Heart right ventricle (tissue), 16 donors: ENCODE measurements around the gene PHLDB2. TPM values are rescaled to one million over a fixed set of nuclear protein-coding genes. Genes with fewer than 3 reads are reported as not detected.

Experiments
- ATAC-seq, 8 donors: fragments of 200-7000 bp; cut with Tn5 transposase; one replicate each; pipeline ENCODE4 v1.9.1; 2020; ENCODE audit warnings: mild to moderate bottlenecking in 8 of 8, moderate library complexity in 8 of 8, moderate number of reproducible peaks in 1 of 8
- DNase-seq, 2 donors: peaks; one replicate each; pipeline ENCODE4 v3.0.0-alpha.2; 2020
- H3K27ac ChIP-seq, 10 donors: fragments of 200-600 bp; sonication (generic) in 2 of 10; one replicate each; pipeline versions ENCODE4 v1.5.0 to v1.8.0; 2020 to 2022; ENCODE audit warnings: mild to moderate bottlenecking in 3 of 10
- H3K27me3 ChIP-seq, 7 donors: fragments of 200-600 bp; one replicate each; pipeline ENCODE4 v1.8.0; 2021 to 2022; ENCODE audit warnings: mild to moderate bottlenecking in 2 of 7
- H3K36me3 ChIP-seq, 9 donors: fragments of 200-600 bp; sonication (generic) in 1 of 9; one replicate each; pipeline versions ENCODE4 v1.5.0 to v1.8.0; 2020 to 2022; ENCODE audit warnings: mild to moderate bottlenecking in 2 of 9
- H3K4me1 ChIP-seq, 9 donors: fragments of 200-600 bp; sonication (generic) in 1 of 9; one replicate each; pipeline versions ENCODE4 v1.5.0 to v1.8.0; 2020 to 2022; ENCODE audit warnings: mild to moderate bottlenecking in 4 of 9
- H3K4me3 ChIP-seq, 10 donors: fragments of 200-600 bp; sonication (generic) in 2 of 10; one replicate each; pipeline versions ENCODE4 v1.5.0 to v1.8.0; 2020 to 2022; ENCODE audit warnings: mild to moderate bottlenecking in 7 of 10, moderate library complexity in 2 of 10
- H3K9me3 ChIP-seq, 11 donors: fragments of 200-600 bp in 10 of 11; sonication (generic) in 2 of 11; one replicate each; pipeline versions ENCODE4 v1.5.0 to v1.8.0; 2013 to 2022; ENCODE audit warnings: mild to moderate bottlenecking in 2 of 11, control low read depth in 1 of 11, moderate library complexity in 1 of 11
- CTCF ChIP-seq, 9 donors: fragments of 200-600 bp; sonication (generic) in 2 of 9; IDR thresholded peaks; one replicate each; pipeline versions ENCODE4 v1.5.0 to v1.8.0; 2021 to 2022; ENCODE audit warnings: antibody characterized with exemption in 9 of 9, mild to moderate bottlenecking in 5 of 9, moderate library complexity in 1 of 9
- WGBS, 2 donors: extraction: QIAGEN DNeasy Blood & Tissue Kit; methylation state at CpG; one replicate each; pipeline ENCODE4 v1.1.7; 2013; ENCODE audit warnings: inconsistent platforms in 1 of 2; 5-methylcytosine and 5-hydroxymethylcytosine counted together
- intact Hi-C, 10 donors: fragments of 100-400 bp; cut with DNase I; formaldehyde crosslinking; loops; one replicate each; pipeline versions ENCODE4 v1.11.1 to v1.14.2; 2022
- polyA plus RNA-seq, 2 donors: library from polyadenylated mRNA; stranded (reverse); fragments of 200-250 nt; gene quantifications; one replicate each; pipeline ENCODE4 v1.2.3, GENCODE V29; 2013
- total RNA-seq, 10 donors: library from RNA; stranded (reverse); fragmentation: NEBNext Ultra II Directional in 3 of 10; extraction: Animal tissue kit (Norgen Biotek cat#: 25700) in 3 of 10; gene quantifications; one replicate each; pipeline versions ENCODE4 v1.2.1 to v1.2.4, GENCODE V29; 2021 to 2023
- donor health status: Arrhythmogenic right ventricular cardiomyopathy.
- donor health status: ischemic (EF 13 %, LVEDD 7.1; RV severe dilation, severe dysfunction).
- donor health status: healthy with polysubstance abuse.
- donor health status: DM: no; HTN: yes; CAD: no.
- donor health status: DM: no; HTN: no; CAD: no.
- donor health status: ischemic (EF 25% LVEDD 6.9; RV normal size, moderate dysfunction).
- donor health status: ischemic (EF 25% LVEDD 5.7; RV mildly dilated, moderate dysfunction).
- donor health status: healthy.
- donor health status: DM: yes; HTN: yes; CAD: no.
- donor health status: Ischemic cardiomyopathy.
- donor health status: ischemic (EF 35%, LVEDD 5.7; RV mildly dilated, moderate dysfunction).
- donor health status: nonischemic (EF 11% LVEDD 7.7; RV severe dilation, severe dysfunction).
- donor health status: DM: yes; HTN: yes; CAD: no.
- donor health status: PGD.
- donor health status: ischemic (EF 29% LVEDD 5.4; RV normal size, mild dysfunction).
- donor health status: nonischemic (EF 23%, LVEDD 6.1; RV moderate dilation, normal function).

The PHLDB2 gene
- total and polyA plus RNA-seq, 12 donors: 33.4 to 293 (median 174) TPM

GRCh38 chr3:111929484-111929883, 70.4 kb downstream of the PHLDB2 start:
- ATAC-seq: no peak
- Histone ChIP-seq H3K4me3 (no peak overlapping the region), H3K27ac (peak overlapping the region in 1 of 10 donors; percentile 9), H3K27me3 (no peaks in the 10 kb centered on the region), H3K36me3 (peaks cover 0 to 87% (median 4%) of the 10 kb centered on the region in 9 donors), H3K9me3 (no peaks in the 10 kb centered on the region), H3K4me1 (peaks cover 3 to 78% (median 42%) of the 10 kb centered on the region in 9 donors)
- DNase-seq: no peak
- 54 to 62% methylated on average over 2 of the region's 2 CpGs for WGBS, 2 donors
- intact Hi-C loops: no loop called here
- no peak for TF ChIP-seq CTCF (IDR thresholded peaks at IDR 0.05)

GRCh38 chr3:111932946-111933345, 73.9 kb downstream of the PHLDB2 start:
- H3K4me3 ChIP-seq: no peak overlapping the region
- peaks cover 0 to 81% (median 4%) of the 10 kb centered on the region in 9 donors for H3K36me3 ChIP-seq
- 27 to 30% methylated on average over 3 of the region's 3 CpGs for WGBS, 2 donors
- ATAC-seq (peak in 1 of 8 donors; percentile 35), DNase-seq (no peak)
- H3K27ac ChIP-seq: peak overlapping the region in 3 of 10 donors; percentile 0 to 57 (median 0)
- intact Hi-C loops: loop anchor here in 1 of 10 donors (5.0 kb wide), 1 partner anchor 34 kb away; no protein-coding TSS in a partner anchor
- H3K9me3 ChIP-seq: no peaks in the 10 kb centered on the region
- peaks cover 0 to 52% (median 40%) of the 10 kb centered on the region in 9 donors for H3K4me1 ChIP-seq
- TF ChIP-seq CTCF (IDR thresholded peaks at IDR 0.05): no peak
- no peaks in the 10 kb centered on the region for H3K27me3 ChIP-seq

GRCh38 chr3:111936191-111936841, 77.3 kb downstream of the PHLDB2 start:
- peak overlapping the region in 2 of 10 donors; percentile 0 to 28 for H3K27ac ChIP-seq
- H3K36me3 ChIP-seq: peaks cover 0 to 93% (median 25%) of the 10 kb centered on the region in 9 donors

GRCh38 chr3:111936967-111937366, 77.9 kb downstream of the PHLDB2 start:
- H3K4me1 ChIP-seq: peaks cover 0 to 40% (median 25%) of the 10 kb centered on the region in 9 donors
- H3K9me3 ChIP-seq: no peaks in the 10 kb centered on the region
- H3K36me3 ChIP-seq: peaks cover 0 to 93% (median 31%) of the 10 kb centered on the region in 9 donors
- H3K27ac ChIP-seq: peak overlapping the region in 1 of 10 donors; percentile 0
- ATAC-seq (no peak), DNase-seq (no peak)
- H3K4me3 ChIP-seq: no peak overlapping the region
- intact Hi-C loops: no loop called here
- no peaks in the 10 kb centered on the region for H3K27me3 ChIP-seq
- WGBS, 2 donors: 91 to 96% methylated on average over 1 of the region's 1 CpG
- no peak for TF ChIP-seq CTCF (IDR thresholded peaks at IDR 0.05)

More at GRCh38 chr3:111936191-111936841, 77.3 kb downstream of the PHLDB2 start:
- no peak for DNase-seq
- intact Hi-C loops: no loop called here
- ATAC-seq: no peak
- Histone ChIP-seq H3K4me1 (peaks cover 0 to 41% (median 31%) of the 10 kb centered on the region in 9 donors), H3K27me3 (no peaks in the 10 kb centered on the region), H3K9me3 (no peaks in the 10 kb centered on the region), H3K4me3 (no peak overlapping the region)
- TF ChIP-seq CTCF (IDR thresholded peaks at IDR 0.05): no peak
